OCI-LY3 (cell line): ENCODE measurements around the gene GALNTL6.

Source experiments
- EZH2phosphoT487 ChIP-seq: fragments of 200-600 bp; shearing (Covaris generic); IDR thresholded peaks from 2 replicates; pipeline ENCODE4 v1.6.1; 2018; ENCODE audit warnings: antibody characterized with exemption, mixed run types, low read depth
- TF ChIP-seq, protein P1 (sequence below): fragments of 200-600, 300-600 bp; sonication (generic); IDR thresholded peaks from 2 replicates; pipeline ENCODE4 v1.5.1; 2014; ENCODE audit warnings: antibody characterized with exemption, low read length, low read depth

DNA sequence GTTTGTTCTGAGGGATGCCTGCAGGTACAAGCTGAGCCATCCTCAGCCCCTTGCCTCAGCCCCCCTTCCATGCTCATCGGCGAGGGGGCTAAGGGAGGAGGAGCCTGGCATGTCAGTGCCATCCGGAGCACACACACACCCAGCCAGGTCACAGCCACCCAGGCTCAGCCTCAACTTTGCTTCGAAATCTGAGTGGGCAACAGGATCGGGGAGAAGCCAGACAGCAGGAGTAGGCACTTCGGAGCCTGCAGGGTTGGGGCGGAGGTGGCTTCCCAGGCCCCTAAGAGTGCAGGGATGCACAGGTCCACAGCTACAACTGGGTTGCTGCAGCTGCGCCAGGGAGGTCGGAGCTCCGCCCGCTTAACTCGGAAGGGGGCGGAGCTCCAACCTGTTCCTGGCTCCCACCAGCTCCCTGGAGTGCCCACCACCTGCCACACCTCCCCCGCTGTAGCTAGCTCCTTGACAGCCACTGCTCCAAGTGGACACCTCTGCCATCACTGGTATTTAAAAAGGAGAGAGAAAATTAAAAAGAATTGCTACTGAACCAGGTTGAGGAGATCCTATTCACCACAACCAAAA, 1162.5 kb downstream of the GALNTL6 start:
- TF ChIP-seq, protein P1, sequence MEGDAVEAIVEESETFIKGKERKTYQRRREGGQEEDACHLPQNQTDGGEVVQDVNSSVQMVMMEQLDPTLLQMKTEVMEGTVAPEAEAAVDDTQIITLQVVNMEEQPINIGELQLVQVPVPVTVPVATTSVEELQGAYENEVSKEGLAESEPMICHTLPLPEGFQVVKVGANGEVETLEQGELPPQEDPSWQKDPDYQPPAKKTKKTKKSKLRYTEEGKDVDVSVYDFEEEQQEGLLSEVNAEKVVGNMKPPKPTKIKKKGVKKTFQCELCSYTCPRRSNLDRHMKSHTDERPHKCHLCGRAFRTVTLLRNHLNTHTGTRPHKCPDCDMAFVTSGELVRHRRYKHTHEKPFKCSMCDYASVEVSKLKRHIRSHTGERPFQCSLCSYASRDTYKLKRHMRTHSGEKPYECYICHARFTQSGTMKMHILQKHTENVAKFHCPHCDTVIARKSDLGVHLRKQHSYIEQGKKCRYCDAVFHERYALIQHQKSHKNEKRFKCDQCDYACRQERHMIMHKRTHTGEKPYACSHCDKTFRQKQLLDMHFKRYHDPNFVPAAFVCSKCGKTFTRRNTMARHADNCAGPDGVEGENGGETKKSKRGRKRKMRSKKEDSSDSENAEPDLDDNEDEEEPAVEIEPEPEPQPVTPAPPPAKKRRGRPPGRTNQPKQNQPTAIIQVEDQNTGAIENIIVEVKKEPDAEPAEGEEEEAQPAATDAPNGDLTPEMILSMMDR: no peak
- TF ChIP-seq EZH2phosphoT487: no peak
